HCT116 (cell line): ENCODE measurements around the gene ABCC1.

Experiments used
- ATF3 ChIP-seq: IDR thresholded peaks from 2 replicates; pipeline ENCODE4 v1.6.1; 2012
- CTCF ChIP-seq, 3 experiments: fragments of 200-600 bp in 1 of 3; sonication (generic) in 1 of 3; IDR thresholded peaks in 2 of 3; conservative IDR thresholded peaks in 1 of 3; 2 replicates each; pipeline ENCODE4 v1.5.1; 2012 to 2017; ENCODE audit warnings: low read depth in 2 of 3, low read length in 2 of 3, antibody characterized with exemption in 1 of 3, borderline replicate concordance in 1 of 3, control low read depth in 1 of 3, mild to moderate bottlenecking in 1 of 3, mixed read lengths in 1 of 3, mixed run types in 1 of 3, moderate library complexity in 1 of 3; ENCODE audit not compliant: insufficient read depth in 1 of 3
- EGR1 ChIP-seq: IDR thresholded peaks from 2 replicates; pipeline ENCODE4 v1.6.1; 2012; ENCODE audit warnings: low read depth
- EZH2 ChIP-seq: fragments of 200-600 bp; sonication (generic); IDR thresholded peaks from 2 replicates; pipeline ENCODE4 v1.6.1; 2017; ENCODE audit warnings: antibody characterized with exemption, mixed run types
- EZH2phosphoT487 ChIP-seq: fragments of 200-600 bp; IDR thresholded peaks from 2 replicates; pipeline ENCODE4 v1.6.1; 2018; ENCODE audit warnings: antibody characterized with exemption, borderline replicate concordance
- JUND ChIP-seq: IDR thresholded peaks from 2 replicates; pipeline ENCODE4 v1.6.1; 2012
- MAX ChIP-seq: IDR thresholded peaks from 2 replicates; pipeline ENCODE4 v1.6.1; 2012
- POLR2A ChIP-seq: IDR thresholded peaks from 2 replicates; pipeline ENCODE4 v1.7.0; 2011; ENCODE audit warnings: borderline replicate concordance; ENCODE audit not compliant: insufficient read depth, insufficient read length; ENCODE audit errors: extremely low read depth
- POLR2AphosphoS5 ChIP-seq: IDR thresholded peaks from 2 replicates; pipeline ENCODE4 v1.6.1; 2011; ENCODE audit warnings: mild to moderate bottlenecking, low read depth, low read length, moderate library complexity
- RAD21 ChIP-seq: IDR thresholded peaks from 2 replicates; pipeline ENCODE4 v1.6.1; 2012; ENCODE audit warnings: low read depth, mild to moderate bottlenecking
- REST ChIP-seq: IDR thresholded peaks from 2 replicates; pipeline ENCODE4 v1.6.1; 2012; ENCODE audit warnings: low read depth
- SIN3A ChIP-seq: IDR thresholded peaks from 2 replicates; pipeline ENCODE4 v1.6.1; 2012; ENCODE audit warnings: low read depth
- YY1 ChIP-seq: IDR thresholded peaks from 2 replicates; pipeline ENCODE4 v1.6.1; 2011; ENCODE audit warnings: low read length, low read depth, moderate library complexity, mild to moderate bottlenecking; ENCODE audit not compliant: insufficient replicate concordance; ENCODE audit errors: extremely low read depth
- ZNF274 ChIP-seq: fragments of 200-500 bp; sonication (Bioruptor generic); IDR thresholded peaks from 2 replicates; pipeline ENCODE4 v1.6.1; 2014; ENCODE audit warnings: mild to moderate bottlenecking, low read depth, low read length, inconsistent platforms

- TF ChIP-seq RAD21 (no peak), POLR2A (no peak), ATF3 (no peak), EZH2 (no peak), EZH2phosphoT487 (no peak), CTCF (IDR thresholded peaks at IDR 0.05 in 2 of 3, conservative IDR thresholded peaks at IDR 0.05 in 1 of 3; ENCODE audit: borderline replicate concordance in 1 of 3, insufficient read depth in 1 of 3, low read depth in 2 of 3, low read length in 2 of 3) (no peak), EGR1 (no peak), ZNF274 (no peak), POLR2AphosphoS5 (no peak), YY1 (no peak), SIN3A (no peak), REST (no peak), MAX (no peak), JUND (no peak)
Observed at GRCh38 chr16:15942931-15943690, 6.3 kb upstream of the ABCC1 start.
